GM23248 (cell line): ENCODE results near the gene DNAAF5. TPM values are rescaled to one million over a fixed set of nuclear protein-coding genes. Genes with fewer than 3 reads are reported as not detected.

Source experiments
- DNase-seq: peaks from one replicate; pipeline ENCODE4 v3.0.0-alpha.2; 2015
- H2AFZ ChIP-seq: fragments of 200-600 bp; sonication (generic); 2 replicates; pipeline ENCODE4 v1.6.1; 2016; ENCODE audit warnings: antibody characterized with exemption
- H3F3A ChIP-seq: fragments of 200-600 bp; sonication (generic); 2 replicates; pipeline ENCODE4 v1.6.1; 2016; ENCODE audit warnings: mild to moderate bottlenecking, antibody characterized with exemption, mixed run types; ENCODE audit not compliant: insufficient read depth
- H3K27ac ChIP-seq: fragments of 200-600 bp; sonication (generic); 2 replicates; pipeline ENCODE4 v1.5.1; 2016; ENCODE audit warnings: mild to moderate bottlenecking
- H3K27me3 ChIP-seq: fragments of 200-600 bp; sonication (generic); replicated peaks from 2 replicates; pipeline ENCODE4 v1.6.1; 2016; ENCODE audit warnings: mild to moderate bottlenecking; ENCODE audit not compliant: insufficient read depth
- H3K36me3 ChIP-seq: fragments of 200-600 bp; sonication (generic); 2 replicates; pipeline ENCODE4 v1.6.1; 2016; ENCODE audit warnings: low read depth, mild to moderate bottlenecking
- H3K4me1 ChIP-seq: fragments of 200-600 bp; sonication (generic); 2 replicates; pipeline ENCODE4 v1.6.1; 2016; ENCODE audit warnings: mild to moderate bottlenecking; ENCODE audit not compliant: insufficient read depth
- H3K4me2 ChIP-seq: fragments of 200-600 bp; sonication (generic); one replicate; pipeline ENCODE4 v1.6.1; 2016; ENCODE audit warnings: mild to moderate bottlenecking; ENCODE audit not compliant: unreplicated experiment
- H3K4me3 ChIP-seq: fragments of 200-600 bp; sonication (generic); 2 replicates; pipeline ENCODE4 v1.5.1; 2016; ENCODE audit warnings: mild to moderate bottlenecking
- H3K79me2 ChIP-seq: fragments of 200-600 bp; sonication (generic); 2 replicates; pipeline ENCODE4 v1.6.1; 2016; ENCODE audit warnings: mild to moderate bottlenecking; ENCODE audit not compliant: insufficient read depth
- H3K9ac ChIP-seq: fragments of 200-600 bp; sonication (generic); 2 replicates; pipeline ENCODE4 v1.6.1; 2016; ENCODE audit warnings: mild to moderate bottlenecking
- H3K9me2 ChIP-seq: fragments of 200-600 bp; sonication (generic); 2 replicates; pipeline ENCODE4 v1.6.1; 2016; ENCODE audit warnings: mixed run types, mild to moderate bottlenecking, moderate library complexity; ENCODE audit not compliant: insufficient read depth
- H3K9me3 ChIP-seq: fragments of 200-600 bp; sonication (generic); one replicate; pipeline ENCODE4 v1.6.1; 2017; ENCODE audit warnings: low read depth
- H4K20me1 ChIP-seq: fragments of 200-600 bp; sonication (generic); 2 replicates; pipeline ENCODE4 v1.6.0; 2016; ENCODE audit not compliant: insufficient read depth
- EZH2 ChIP-seq: fragments of 200-600 bp; sonication (generic); IDR thresholded peaks from 2 replicates; pipeline ENCODE4 v1.6.1; 2018; ENCODE audit warnings: antibody characterized with exemption, mild to moderate bottlenecking; ENCODE audit not compliant: insufficient read depth, poor library complexity, severe bottlenecking
- EZH2phosphoT487 ChIP-seq: fragments of 200-600 bp; sonication (generic); IDR thresholded peaks from 2 replicates; pipeline ENCODE4 v1.6.1; 2018; ENCODE audit warnings: antibody characterized with exemption, moderate library complexity, mild to moderate bottlenecking, low read depth; ENCODE audit not compliant: insufficient read depth
- WGBS, 2 experiments: methylation state at CpG; one replicate each; pipeline ENCODE4 v1.1.6; 2015 to 2017; ENCODE audit warnings: low lambda C conversion rate in 2 of 2, low coverage in 1 of 2; ENCODE audit errors: missing lambda C conversion rate in 2 of 2; 5-methylcytosine and 5-hydroxymethylcytosine counted together
- in situ Hi-C: fragments of 300-500 bp; cut with MboI; formaldehyde crosslinking; loops from 2 replicates; pipeline ENCODE4 v1.15.0; 2020
- polyA plus RNA-seq: library from polyadenylated mRNA; unstranded; fragments of >200 nt; fragmentation: Nextera tagmentation; extraction: Ambion mirVana; gene quantifications from 2 replicates; pipeline ENCODE4 v1.2.1, GENCODE V29; 2016
- total RNA-seq: library from RNA; depleted of rRNA; stranded (reverse); fragments of >200 nt; shearing (Covaris generic); gene quantifications from 2 replicates; pipeline ENCODE4 v1.2.3, GENCODE V29; 2014

Gene DNAAF5
- total and polyA plus RNA-seq, 2 experiments from 2014 or later: 5.7 to 35.7 TPM

DNA sequence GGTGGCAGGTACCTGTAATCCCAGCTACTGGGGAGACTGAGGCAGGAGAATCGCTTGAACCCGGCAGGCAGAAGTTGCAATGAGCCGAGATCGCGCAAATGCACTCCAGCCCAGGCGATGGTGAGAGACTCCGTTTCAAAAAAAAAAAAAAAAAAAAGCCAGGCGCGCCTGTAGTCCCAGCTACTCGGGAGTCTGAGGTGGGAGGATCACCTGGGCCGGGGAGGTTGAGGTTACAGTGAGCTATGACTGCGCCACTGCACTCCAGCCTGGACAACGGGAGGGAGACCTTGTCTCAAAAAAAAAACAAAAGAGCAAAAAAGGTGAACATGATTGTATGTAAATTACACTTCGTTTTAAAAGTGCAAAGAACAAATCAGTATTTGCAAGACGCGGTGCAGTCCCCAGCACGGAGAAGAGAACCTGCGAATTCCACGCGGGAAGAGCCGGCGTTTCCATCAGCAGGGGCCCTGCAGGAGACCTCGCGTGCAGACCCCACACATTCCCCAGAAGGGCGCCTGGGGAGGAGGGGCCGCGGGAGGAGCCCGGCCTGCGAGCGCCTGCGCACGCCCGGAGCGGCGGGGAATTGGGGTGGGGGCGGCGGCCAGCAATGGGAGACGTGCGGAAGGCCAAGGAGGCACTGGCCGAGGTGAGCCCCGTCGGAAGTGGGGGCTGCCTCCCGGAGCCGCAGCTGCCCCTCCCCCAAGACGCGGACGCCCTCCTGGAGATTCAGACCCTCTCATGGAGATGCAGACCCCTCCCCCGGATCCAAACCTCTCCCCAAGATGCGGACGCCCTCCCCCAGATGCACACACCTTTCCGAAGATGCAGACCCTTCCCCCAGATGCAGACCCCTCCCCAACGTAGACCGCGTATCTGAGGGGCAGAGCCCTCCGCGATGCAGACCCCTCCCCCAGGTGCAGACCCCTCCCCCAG is 89.1 kb downstream of the DNAAF5 start:
- 44 to 50% methylated on average over 27 to 45 of the region's 56 CpGs for WGBS, 2 experiments
- H3K27me3 ChIP-seq: no peaks in the 10 kb centered on the region
- H3K9ac ChIP-seq: peak overlapping the region; percentile 59
- no peak for TF ChIP-seq EZH2
- no peak for TF ChIP-seq EZH2phosphoT487
- no peak overlapping the region for H3K27ac ChIP-seq
- DNase-seq: peak; percentile 40
- no peaks in the 10 kb centered on the region for H4K20me1 ChIP-seq
- H3K36me3 ChIP-seq: no peaks in the 10 kb centered on the region
- H2AFZ ChIP-seq: no peak overlapping the region
- peaks cover 33% of the 10 kb centered on the region for H3K4me1 ChIP-seq
- no peaks in the 10 kb centered on the region for H3K9me2 ChIP-seq
- peaks cover 37% of the 10 kb centered on the region for H3K79me2 ChIP-seq
- H3K4me2 ChIP-seq: peak overlapping the region; percentile 77
- peak overlapping the region; percentile 56 for H3K4me3 ChIP-seq
- in situ Hi-C loops: no loop called here
- peaks cover 43% of the 10 kb centered on the region for H3F3A ChIP-seq
- no peaks in the 10 kb centered on the region for H3K9me3 ChIP-seq

DNA sequence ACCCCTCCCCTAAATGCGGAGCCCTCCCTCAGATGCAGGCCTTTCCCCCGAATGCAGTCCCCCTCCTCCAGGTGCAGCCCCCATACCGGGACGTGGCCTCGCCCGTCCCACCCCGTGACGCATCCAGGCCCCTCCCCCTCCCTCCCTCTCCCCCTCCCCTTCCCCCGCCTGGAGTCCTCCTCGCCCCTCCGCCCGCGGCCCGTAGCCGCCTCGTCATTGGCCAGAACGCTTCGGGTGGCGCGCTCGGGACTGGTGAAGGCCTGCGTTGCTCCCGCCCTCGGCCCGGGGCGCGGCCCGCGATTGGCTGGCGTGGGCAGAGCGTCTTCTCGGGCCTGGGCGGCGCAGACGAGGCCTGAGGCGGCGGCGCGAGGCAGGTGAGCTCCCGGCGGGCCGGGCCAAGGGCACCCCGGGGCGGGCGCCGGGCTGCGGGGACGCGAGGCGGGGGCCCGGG is 89.8 kb downstream of the DNAAF5 start:
- no peak overlapping the region for H3K27ac ChIP-seq

DNA sequence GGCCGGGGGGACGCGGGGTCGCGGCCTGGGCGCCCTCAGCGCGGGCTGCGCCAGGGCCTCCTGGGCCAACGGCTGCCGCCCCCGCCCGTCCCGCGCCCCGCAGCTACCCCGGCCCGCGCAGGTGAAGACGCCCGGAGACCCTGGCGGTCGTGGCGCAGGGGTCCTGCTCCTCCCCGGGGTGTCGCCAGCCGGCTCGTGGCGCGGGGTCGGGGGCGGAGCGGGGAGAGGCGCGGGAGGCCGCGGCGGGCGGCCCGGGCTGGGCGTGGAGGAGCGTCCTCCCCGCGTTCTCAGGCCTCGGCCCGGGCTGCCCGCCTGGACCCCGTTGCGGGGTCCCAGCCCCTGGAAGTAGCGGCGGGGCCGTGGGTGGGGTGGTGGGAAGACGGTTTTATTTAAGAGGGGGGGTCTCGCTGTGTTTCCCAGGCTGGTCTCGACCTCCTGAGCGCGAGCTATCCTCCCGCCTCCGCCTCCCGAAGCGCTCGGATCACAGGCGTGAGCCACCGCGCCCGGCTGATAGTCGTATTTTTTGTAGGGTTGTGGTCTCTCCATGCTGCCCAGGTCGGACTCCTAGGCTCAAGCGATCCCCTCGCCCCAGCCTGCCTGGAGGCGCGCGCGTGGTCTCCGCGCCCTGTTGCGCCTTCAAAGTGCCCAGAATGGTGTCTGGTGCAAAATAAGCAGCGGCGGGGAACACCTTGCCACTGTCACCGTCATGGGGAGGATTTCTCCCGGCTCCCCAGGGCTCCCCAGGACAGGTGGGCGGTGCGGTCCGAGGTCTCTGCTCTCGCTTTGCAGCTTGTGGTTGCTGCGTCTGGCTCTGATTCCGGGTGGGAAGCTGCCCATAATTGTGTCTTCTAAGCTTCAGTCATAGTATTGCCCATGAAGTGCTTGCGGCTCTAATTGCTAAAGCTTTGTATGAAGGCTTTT is 90.5 kb downstream of the DNAAF5 start:
- 0 to 2% methylated on average over 30 to 67 of the region's 88 CpGs for WGBS, 2 experiments
- H3K79me2 ChIP-seq: peaks cover 52% of the 10 kb centered on the region
- no peaks in the 10 kb centered on the region for H3K27me3 ChIP-seq
- peaks cover 30% of the 10 kb centered on the region for H3K4me1 ChIP-seq
- H3K4me2 ChIP-seq: peak overlapping the region; percentile 86
- H4K20me1 ChIP-seq: no peaks in the 10 kb centered on the region
- peak overlapping the region; percentile 2; the same call in 1 of the 2 replicates for H3K27ac ChIP-seq
- H3K9ac ChIP-seq: peak overlapping the region; percentile 90
- H2AFZ ChIP-seq: 0 out of 2 replicates have a peak overlapping the region, but pooled peaks have one; percentile 7
- H3K9me2 ChIP-seq: no peaks in the 10 kb centered on the region
- peak; percentile 61 for DNase-seq
- TF ChIP-seq EZH2phosphoT487 (no peak), EZH2 (no peak)
- no peaks in the 10 kb centered on the region for H3K36me3 ChIP-seq
- peaks cover 34% of the 10 kb centered on the region for H3F3A ChIP-seq
- in situ Hi-C loops: no loop called here
- H3K9me3 ChIP-seq: no peaks in the 10 kb centered on the region
- H3K4me3 ChIP-seq: peak overlapping the region; percentile 87

More for the DNA sequence above, 89.8 kb downstream of the DNAAF5 start:
- H3K27me3 ChIP-seq: no peaks in the 10 kb centered on the region
- TF ChIP-seq EZH2: no peak
- no peak for TF ChIP-seq EZH2phosphoT487
- peak overlapping the region; percentile 59 for H3K9ac ChIP-seq
- H3K9me2 ChIP-seq: no peaks in the 10 kb centered on the region
- peaks cover 33% of the 10 kb centered on the region for H3K4me1 ChIP-seq
- peak; percentile 99 for DNase-seq
- peak overlapping the region; percentile 87 for H3K4me3 ChIP-seq
- 1 to 2% methylated on average over 25 to 30 of the region's 51 CpGs for WGBS, 2 experiments
- H3K79me2 ChIP-seq: peaks cover 45% of the 10 kb centered on the region
- no peaks in the 10 kb centered on the region for H4K20me1 ChIP-seq
- H3F3A ChIP-seq: peaks cover 41% of the 10 kb centered on the region
- no peaks in the 10 kb centered on the region for H3K36me3 ChIP-seq
- no peaks in the 10 kb centered on the region for H3K9me3 ChIP-seq
- peak overlapping the region; percentile 77 for H3K4me2 ChIP-seq
- in situ Hi-C loops: no loop called here
- H2AFZ ChIP-seq: no peak overlapping the region

DNA sequence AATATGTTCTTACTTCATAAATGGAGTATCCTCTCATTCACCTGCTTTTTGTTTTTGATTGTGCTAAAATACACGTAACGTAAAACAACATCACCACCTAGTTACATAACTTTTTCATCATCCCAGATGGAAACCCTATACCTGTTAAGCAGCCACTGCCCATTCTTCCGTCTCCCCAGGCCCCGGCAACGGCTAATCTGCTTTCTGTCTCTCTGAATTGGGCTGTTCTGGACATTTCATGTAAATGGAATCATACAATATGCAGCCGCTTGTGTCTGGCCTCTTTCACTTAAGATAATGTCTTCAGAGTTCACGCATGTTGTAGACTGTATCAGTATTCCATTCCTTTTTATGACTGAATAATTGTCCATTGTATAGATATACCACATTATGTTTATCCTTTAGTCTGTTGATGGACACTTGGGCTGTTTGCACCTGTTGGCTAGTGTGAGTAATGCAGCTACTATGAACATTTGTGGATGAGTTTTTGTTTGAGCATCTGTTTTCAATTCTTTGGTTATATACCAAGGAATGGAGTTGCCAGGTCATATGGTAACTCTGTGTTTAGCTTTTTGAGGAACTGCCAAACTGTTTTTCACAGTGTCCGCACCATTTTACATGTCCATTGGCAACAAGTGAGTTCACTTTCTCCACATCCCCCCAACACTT is 91.7 kb downstream of the DNAAF5 start:
- peaks cover 23% of the 10 kb centered on the region for H3K4me1 ChIP-seq
- no peaks in the 10 kb centered on the region for H3K9me2 ChIP-seq
- peak overlapping the region; percentile 86 for H3K4me2 ChIP-seq
- no peak overlapping the region for H2AFZ ChIP-seq
- H3K36me3 ChIP-seq: no peaks in the 10 kb centered on the region
- H3K9me3 ChIP-seq: no peaks in the 10 kb centered on the region
- peak overlapping the region; percentile 87 for H3K4me3 ChIP-seq
- H3K27ac ChIP-seq: no peak overlapping the region
- H3F3A ChIP-seq: peaks cover 24% of the 10 kb centered on the region
- H3K9ac ChIP-seq: peak overlapping the region; percentile 90; the same call in 1 of the 2 replicates
- peaks cover 63% of the 10 kb centered on the region for H3K79me2 ChIP-seq
- H3K27me3 ChIP-seq: no peaks in the 10 kb centered on the region
- H4K20me1 ChIP-seq: no peaks in the 10 kb centered on the region
- in situ Hi-C loops: no loop called here
- WGBS, 2 experiments: 71 to 76% methylated on average over 7 to 8 of the region's 8 CpGs
- TF ChIP-seq EZH2: no peak
- TF ChIP-seq EZH2phosphoT487: no peak
- DNase-seq: peak; percentile 76
